ENCODE results near the gene SLC7A9.

DNA sequence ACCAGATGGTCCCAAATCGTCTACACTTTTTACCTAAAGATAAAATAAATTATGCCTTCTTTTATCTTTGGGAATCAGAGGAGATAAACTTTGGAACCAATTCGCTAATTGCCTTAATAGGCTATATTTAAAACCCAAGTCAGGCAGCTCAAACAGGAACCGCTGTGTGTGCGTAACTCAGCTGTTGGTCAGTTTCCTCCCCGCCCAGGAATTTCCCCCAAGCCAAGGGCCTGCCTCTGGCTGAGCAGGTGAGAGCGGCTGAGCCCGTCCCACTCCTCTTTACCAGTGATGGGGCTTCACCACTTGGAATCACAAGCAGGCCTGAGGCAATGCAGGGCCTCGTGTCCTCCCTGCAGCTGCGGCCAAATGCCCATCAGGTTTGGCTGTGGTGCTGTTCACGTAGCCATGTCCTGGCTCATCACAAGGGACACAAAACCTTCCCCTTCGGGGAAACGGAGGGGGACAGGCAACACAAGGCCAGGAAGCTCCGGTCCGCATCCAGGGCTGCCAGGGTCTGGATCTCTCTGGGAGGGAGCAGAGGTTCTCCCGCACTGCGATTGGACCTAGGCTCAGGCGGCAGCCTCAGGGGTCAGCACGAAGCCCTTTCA lies 503 bp upstream of the SLC7A9 start:
- TF ChIP-seq GATA2 (IDR thresholded peaks at IDR 0.05; ENCODE audit: low read depth, low read length): no peak
- no peak for TF ChIP-seq GATA3 (IDR thresholded peaks at IDR 0.05; ENCODE audit: low read depth, low read length)

Data from SH-SY5Y (cell line).